CD4-positive, alpha-beta T cell treated with Interferon gamma for 1 hour (primary cell): Measurements from ENCODE around the gene RGS17.
"Not testable (repeated sequence)": the region's sequence is repeated elsewhere in the genome, so short reads cannot be mapped to it uniquely, and the experiment has no call there.

Source experiments
- DNase-seq: peaks from one replicate; pipeline ENCODE4 v3.0.0-alpha.2; 2020

The RGS17 gene

GRCh38 chr6:153121311-153121710 lies 9.8 kb downstream of the RGS17 start:
- no peak for DNase-seq

GRCh38 chr6:153117986-153118879 lies 12.8 kb downstream of the RGS17 start:
- DNase-seq, result no peak

GRCh38 chr6:153111082-153111481 lies 20.0 kb downstream of the RGS17 start:
- DNase-seq, result not testable (repeated sequence)

- not testable (repeated sequence) for DNase-seq
These were observed 20.5 kb downstream of the RGS17 start for GRCh38 chr6:153110612-153111011.

- DNase-seq, result no peak
These were observed 22.8 kb downstream of the RGS17 start for GRCh38 chr6:153108315-153108714.

- DNase-seq, result no peak
These were observed 25.1 kb downstream of the RGS17 start for GRCh38 chr6:153106021-153106420.

GRCh38 chr6:153104220-153104619 lies 26.9 kb downstream of the RGS17 start:
- no peak for DNase-seq

GRCh38 chr6:153103319-153103655 lies 27.8 kb downstream of the RGS17 start:
- no peak for DNase-seq

GRCh38 chr6:153102605-153103318 lies 28.3 kb downstream of the RGS17 start:
- no peak for DNase-seq

- no peak for DNase-seq
These were observed 29.6 kb downstream of the RGS17 start for GRCh38 chr6:153101461-153101860.

- no peak for DNase-seq
These were observed 31.4 kb downstream of the RGS17 start for GRCh38 chr6:153099636-153100035.

- no peak for DNase-seq
These were observed 34.3 kb downstream of the RGS17 start for GRCh38 chr6:153096792-153097191.

- DNase-seq, result no peak
These were observed 35.1 kb downstream of the RGS17 start for GRCh38 chr6:153096031-153096430.

GRCh38 chr6:153092082-153093013 lies 38.7 kb downstream of the RGS17 start:
- DNase-seq, result no peak

GRCh38 chr6:153090241-153090930 lies 40.7 kb downstream of the RGS17 start:
- no peak for DNase-seq

GRCh38 chr6:153088796-153089195 lies 42.3 kb downstream of the RGS17 start:
- DNase-seq, result no peak

GRCh38 chr6:153087436-153087835 lies 43.6 kb downstream of the RGS17 start:
- no peak for DNase-seq

- DNase-seq, result no peak
These were observed 44.7 kb downstream of the RGS17 start for GRCh38 chr6:153086225-153086990.

- DNase-seq, result no peak
These were observed 45.8 kb downstream of the RGS17 start for GRCh38 chr6:153085239-153085638.

- DNase-seq, result no peak
These were observed 46.7 kb downstream of the RGS17 start for GRCh38 chr6:153084393-153084792.

- DNase-seq, result no peak
These were observed 47.2 kb downstream of the RGS17 start for GRCh38 chr6:153083869-153084268.

- no peak for DNase-seq
These were observed 49.2 kb downstream of the RGS17 start for GRCh38 chr6:153081914-153082313.
